GM21447 (cell line): ENCODE results near the gene PPP1R7.

Experiments used
- ATAC-seq: cut with Tn5 transposase; IDR thresholded peaks from one replicate; pipeline ENCODE4 v1.9.1; 2021; ENCODE audit not compliant: unreplicated experiment

PPP1R7 gene

GRCh38 chr2:241118737-241119505 is 31.3 kb upstream of the PPP1R7 start:
- ATAC-seq = no peak

GRCh38 chr2:241120440-241120839 is 29.8 kb upstream of the PPP1R7 start:
- no peak for ATAC-seq

- ATAC-seq = no peak
These were observed 29.3 kb upstream of the PPP1R7 start for GRCh38 chr2:241121008-241121407.

DNA sequence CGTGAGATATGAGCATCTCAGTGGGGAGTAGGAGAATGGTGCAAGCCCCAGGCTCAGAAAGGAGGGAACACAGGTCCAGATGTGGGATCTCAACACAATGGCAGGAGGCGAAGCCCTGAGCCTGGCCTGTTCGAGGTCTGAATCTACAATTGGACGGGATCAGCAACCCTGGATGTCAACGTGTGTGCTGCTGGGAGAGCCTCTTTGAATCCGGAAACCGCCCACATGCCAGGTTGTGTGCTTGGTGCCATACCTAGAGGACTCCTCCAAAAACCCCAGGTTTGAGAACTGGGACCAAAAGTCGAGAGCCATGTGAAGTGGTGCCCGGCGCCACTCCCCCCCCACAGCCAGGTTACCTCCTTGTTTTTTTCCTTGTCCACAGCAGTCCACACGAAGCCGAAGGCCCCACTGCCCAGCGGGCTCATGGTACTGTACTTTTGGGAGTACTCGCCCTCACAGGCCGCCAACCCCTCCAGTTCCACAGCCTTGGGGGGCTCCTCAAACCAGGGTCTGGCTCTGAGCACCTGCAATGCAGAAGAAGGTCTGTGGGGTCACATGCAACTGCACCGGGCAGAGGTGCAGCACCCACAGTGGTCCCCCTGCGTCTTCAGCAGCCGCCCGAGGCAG is 27.8 kb upstream of the PPP1R7 start:
- no peak for ATAC-seq

DNA sequence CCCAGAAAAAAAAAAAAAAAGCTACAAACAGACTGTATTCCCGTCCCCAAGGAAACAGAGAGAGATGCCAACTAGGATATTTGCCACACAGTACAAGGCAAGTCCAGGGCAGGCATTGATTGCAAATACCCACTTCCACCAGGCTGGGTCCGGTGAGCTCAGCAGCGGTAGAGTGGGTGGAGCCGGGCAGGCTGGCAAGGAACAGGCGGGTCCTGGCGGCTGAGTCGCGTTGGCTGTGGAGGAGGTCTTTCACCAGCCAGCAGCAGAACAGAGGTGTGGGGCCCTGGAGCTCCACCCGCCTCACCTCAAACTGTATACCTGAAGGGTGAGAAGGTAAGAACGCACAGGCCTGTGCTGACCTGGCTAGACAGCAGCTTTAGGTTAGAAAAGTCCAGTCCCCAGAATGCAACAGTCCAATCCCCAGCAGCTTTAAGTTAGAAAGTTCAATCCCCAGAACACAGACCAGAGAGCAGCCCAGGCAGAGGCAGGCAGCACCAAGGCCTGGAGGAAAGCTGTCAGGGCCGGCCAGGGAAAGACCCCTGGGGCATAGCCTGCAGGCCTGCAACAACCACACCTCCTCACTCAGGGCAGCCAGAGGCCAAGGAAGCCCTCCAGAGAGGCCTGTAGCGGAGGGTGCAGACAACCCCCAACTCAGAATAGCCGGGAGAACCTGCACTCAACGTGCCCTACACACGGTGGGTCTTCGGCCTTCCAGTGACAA is 26.3 kb upstream of the PPP1R7 start:
- ATAC-seq = no peak

GRCh38 chr2:241125626-241126025 is 24.6 kb upstream of the PPP1R7 start:
- no peak for ATAC-seq

GRCh38 chr2:241126201-241126611 is 24.1 kb upstream of the PPP1R7 start:
- ATAC-seq = no peak

DNA sequence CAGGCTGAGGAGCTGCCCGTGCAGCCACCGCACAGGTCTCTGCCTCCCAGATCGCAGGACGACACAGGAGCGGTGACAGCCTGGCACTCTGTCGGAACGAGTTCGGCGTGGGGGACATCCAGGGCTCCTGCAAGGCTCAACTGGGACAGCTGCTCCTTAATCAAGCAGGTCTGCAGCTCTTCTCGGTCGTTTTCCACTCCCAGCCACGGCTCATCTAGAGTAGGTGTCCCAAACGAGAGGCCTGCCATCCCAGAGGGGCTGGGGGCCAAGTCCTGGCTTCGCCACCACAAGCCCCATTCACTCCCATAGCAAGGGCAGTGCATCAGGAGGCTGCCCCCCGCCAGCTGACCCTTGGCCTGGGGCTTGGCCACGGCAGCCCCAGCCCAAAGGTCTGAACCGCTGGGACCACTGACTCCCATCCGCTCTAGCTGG is 23.5 kb upstream of the PPP1R7 start:
- ATAC-seq = no peak

DNA sequence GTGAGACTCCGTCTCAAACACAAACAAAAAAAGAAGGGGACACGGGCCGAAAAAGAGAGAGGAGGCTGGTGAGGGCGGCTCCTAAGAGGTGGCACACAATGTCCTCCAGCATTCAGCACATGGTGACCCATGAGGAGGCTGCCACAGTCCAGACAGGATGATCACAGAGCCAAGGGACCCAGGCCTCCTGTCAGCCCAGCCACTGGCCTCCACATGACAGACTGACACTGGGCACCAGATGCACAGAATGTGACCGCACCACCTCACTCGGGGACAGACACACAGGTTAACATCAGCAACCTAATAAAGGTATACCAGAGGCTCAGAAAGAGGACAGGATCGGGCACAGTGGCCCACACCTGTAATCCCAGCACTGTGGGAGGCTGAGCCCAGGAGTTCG is 22.0 kb upstream of the PPP1R7 start:
- no peak for ATAC-seq

DNA sequence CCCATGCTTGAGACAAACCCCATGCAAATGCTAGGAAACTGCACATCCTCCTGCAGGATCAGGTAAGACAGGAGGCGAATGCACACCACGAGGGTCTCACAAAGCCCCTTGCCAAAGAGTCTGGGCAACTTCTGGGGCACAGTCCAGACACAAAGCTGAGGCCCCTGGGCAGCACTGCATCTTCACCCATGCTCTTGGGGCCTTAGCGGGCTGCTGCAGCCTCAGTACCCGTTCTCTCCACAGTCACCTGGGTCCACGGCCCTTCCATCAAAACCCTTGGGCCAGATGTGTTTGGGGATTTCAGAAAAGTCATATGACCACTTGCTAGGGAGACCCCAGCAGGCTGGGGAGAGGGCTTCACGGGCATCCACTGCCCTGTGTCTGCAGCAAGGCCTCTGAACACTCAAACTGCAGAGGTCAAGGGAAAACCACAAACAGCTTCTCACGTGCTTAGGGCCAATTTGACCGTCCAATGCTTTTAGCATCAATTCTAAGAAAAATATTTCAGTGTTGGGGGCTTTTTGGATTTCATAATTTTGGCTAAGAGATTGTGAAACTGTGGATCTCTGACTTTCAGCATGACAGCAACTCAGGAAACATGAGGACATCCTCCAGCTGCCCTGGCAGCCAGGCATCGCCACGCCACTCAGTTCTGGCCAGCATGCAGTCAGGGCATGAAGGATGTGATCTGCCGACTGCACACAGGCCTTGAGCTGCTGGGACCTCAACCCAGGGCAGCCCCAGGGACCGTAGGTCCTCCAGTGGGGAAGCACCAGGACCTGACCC is 21.0 kb upstream of the PPP1R7 start:
- ATAC-seq = no peak

- no peak for ATAC-seq
These were observed 20.0 kb upstream of the PPP1R7 start for GRCh38 chr2:241130316-241130715.

- ATAC-seq = no peak
These were observed 18.7 kb upstream of the PPP1R7 start for GRCh38 chr2:241131531-241131930.

DNA sequence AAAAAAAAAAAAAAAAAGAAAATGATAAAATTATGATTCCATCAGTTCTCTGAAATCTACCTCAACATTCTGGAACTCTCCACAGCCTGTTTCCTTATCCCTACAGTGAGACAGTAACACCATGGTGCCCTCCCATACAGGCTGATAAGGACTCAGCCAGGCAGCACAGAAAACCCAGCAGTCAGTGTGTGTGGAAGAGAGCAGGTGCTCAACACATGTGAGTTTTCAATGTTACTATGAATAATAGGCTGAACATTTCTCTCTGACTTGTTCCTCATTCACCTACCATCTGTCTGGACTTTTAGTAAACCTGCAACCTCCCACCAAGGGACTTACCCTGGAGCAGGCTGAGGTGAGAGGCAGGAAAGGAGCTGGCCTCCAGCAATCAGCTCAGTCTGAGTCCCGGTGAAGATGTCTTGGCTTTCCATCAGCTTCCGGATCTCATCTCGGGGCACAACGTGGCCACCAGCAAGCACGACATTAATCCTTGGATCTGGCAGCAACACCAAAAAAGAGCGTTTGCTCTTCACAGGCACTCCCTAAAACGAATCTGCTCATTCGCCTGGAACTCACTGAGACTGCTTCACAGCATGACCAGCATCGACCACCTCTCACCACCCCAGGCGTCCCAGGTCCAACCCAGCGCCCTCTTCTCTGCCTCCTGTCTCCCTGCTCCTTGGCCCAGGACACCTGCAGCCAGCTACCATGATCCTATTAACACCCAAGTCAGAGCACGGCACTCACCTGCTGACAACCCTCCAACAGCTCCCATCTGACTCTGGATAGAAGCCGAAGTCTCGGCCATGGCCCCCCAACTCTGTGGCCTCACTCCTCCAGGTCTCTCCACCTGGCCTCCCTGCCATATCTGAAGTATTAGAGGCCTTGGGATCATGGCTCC is 17.5 kb upstream of the PPP1R7 start:
- no peak for ATAC-seq

DNA sequence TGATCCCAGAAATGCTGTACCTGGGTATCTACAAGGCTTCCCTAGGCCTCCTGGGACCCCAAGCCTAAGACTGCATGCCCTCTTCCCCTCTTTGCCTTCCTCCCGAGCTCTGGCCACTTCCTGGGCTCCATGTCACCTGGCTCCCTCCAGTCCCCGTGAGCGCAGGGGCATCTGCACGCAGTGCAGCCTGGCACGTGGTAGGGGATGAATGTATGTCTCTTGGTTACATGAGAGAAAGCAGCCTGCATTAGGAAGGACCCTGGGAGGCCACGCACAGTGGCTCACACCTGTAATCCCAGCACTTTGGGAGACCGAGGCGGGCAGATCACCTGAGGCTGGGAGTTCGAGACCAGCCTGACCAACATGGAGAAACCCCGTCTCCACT is 16.8 kb upstream of the PPP1R7 start:
- ATAC-seq = no peak

DNA sequence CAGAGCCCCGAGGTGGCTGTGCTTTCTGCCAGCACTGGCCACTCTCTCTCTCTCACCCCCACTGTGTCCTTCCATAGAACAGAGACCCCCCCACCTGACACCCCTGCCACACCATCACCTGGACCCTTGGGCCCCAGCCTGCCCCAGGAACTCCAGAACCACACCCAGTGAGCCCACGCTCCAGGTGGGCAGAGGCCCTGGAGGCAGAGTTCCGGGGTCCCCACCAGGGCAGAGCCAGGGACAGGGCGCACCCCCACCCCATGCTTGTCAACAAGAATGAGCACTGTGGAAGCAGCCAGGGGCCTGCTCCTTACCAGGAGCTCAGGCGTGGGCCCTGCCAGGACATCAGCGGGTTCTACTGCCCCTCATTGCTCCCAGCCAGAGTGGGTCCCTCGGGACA is 15.6 kb upstream of the PPP1R7 start:
- no peak for ATAC-seq

DNA sequence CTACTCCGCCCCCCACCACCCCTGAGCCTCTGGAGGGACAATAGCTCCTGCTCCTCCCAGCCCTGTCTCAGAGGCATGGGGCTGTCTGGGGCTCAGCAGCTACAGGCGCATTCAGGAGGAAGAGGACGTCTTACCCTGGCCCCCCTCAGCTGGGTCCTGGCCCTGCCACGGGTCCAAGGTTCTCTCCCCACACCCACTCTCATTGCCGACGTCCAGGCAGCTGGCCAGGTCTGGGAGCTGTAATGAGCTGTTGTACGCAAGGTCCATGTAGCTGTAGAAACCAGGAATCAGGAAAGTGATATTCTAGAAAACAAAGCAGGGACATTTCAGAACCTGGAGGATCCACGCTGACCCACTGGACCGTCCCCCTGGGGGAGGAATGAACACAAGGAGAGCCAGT is 14.5 kb upstream of the PPP1R7 start:
- ATAC-seq = no peak

DNA sequence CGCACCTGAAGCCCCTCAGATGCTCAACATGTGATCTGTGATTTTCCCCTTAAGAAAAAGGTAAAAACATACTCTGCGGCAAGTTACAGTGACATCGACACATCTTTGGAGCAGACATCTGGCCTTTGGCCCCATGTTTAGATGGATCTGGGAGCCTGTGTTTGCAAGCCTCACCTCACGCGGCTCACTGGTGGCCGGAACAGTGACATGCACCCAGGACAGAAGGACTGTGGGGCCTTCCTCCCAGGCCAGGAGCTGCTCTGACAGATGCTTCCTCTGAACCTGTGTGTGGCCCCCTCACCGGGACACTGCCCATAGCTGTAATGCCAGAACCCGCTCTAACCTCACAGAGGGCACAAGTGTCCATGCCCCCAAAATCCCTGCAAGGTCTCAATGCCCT is 14.1 kb upstream of the PPP1R7 start:
- no peak for ATAC-seq

GRCh38 chr2:241136661-241137260 is 13.5 kb upstream of the PPP1R7 start:
- ATAC-seq = no peak

DNA sequence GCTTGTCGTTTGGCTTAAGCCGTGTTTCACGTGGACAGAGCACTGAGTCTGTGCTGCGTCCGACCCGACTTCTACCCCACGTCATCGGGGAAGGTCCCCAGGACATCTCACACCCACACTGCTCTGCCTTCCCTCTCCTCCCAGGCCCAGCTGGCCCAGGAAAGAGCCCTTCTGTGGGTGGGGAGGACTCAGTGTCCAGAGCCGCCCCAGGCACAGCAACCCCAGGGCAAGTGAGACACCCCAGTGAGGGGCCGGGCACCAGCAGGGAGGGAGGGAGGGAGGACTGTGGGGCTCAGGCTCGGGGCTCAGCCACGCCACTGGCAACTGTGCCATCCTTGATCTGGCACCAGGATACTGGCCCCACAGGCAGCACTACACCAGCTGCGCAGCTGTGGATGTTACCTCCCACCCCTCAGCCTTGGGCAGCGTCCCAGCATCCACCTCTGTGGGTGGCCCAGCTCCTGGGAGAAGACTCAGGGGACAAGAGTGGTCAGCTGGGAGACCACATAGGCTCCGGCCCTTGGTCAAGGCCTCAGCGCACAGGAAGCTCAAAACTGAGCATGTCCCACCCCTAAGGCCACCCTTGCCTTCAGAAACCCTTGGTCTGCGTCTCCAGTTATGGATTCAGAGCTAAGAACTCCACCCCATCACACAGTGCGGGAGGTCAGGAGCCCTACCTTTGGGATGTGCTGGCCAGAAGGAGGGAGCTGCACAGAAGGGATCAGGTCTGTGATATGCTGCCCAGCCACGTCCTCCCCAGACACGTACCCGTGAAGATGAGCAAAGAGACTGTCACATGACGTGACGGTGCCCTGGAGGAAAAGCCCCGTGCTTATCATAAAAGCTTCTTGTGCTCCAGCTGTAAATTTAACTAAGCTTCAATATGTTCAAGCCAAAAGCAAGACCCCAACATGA is 12.7 kb upstream of the PPP1R7 start:
- no peak for ATAC-seq
